H1 (cell line): ENCODE results near the gene UNC119B. TPM values are rescaled to one million over a fixed set of nuclear protein-coding genes. Genes with fewer than 3 reads are reported as not detected.

Experiments used
- CHD7 ChIP-seq: fragments of 300-600 bp; sonication (generic); IDR thresholded peaks from 2 replicates; pipeline ENCODE4 v1.7.1; 2012; ENCODE audit warnings: low read length, moderate library complexity, mild to moderate bottlenecking, inconsistent platforms; ENCODE audit not compliant: insufficient replicate concordance
- TAF7 ChIP-seq: optimal IDR thresholded peaks from 2 replicates; pipeline ENCODE3; 2011; ENCODE audit warnings: low read depth, mild to moderate bottlenecking, inconsistent platforms, low read length, moderate library complexity, borderline replicate concordance
- polyA plus RNA-seq, 7 experiments: library from polyadenylated mRNA; depleted of rRNA in 3 of 7; stranded (reverse) in 5 of 7; unstranded in 2 of 7; fragments of >200 nt in 5 of 7; fragments of 200-250 nt in 2 of 7; gene quantifications; 1 replicate in 5 of 7; 2 replicates in 1 of 7; 4 replicates in 1 of 7; pipeline versions ENCODE4 v1.2.1 to v1.2.3, GENCODE V29; 2011 to 2013; ENCODE audit warnings: missing spikeins in 2 of 7, mixed read lengths in 2 of 7
- total RNA-seq: library from RNA; stranded (reverse); fragmentation: NEBNext Ultra II Directional; extraction: Animal tissue kit (Norgen Biotek cat#: 25700); gene quantifications from 2 replicates; pipeline ENCODE4 v1.2.1, GENCODE V29; 2021

Gene UNC119B
- total and polyA plus RNA-seq, 2 of the 8 experiments (the other 6 are each of a cell fraction or from before 2014, with no cell fraction given), result 40.5 to 50.1 TPM

DNA sequence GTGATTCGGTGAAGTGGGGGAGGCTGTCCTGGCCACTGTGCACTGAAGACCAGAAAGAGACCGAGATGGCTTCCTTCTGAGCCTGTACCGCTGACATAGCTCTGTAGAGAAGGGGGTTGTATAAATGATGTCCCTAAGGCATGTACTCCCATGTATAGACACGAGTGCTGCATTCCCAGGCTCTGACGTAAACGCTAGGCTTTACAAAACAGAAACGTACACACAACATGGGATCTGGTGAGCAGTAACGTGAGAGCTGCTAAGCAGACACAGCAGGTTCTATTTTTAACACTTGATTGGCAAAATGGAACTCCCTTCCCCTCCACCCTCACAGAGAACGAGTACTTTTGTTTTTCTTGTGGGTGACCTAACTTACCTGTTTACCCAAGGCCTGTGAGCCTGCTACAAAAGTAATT, 51.3 kb downstream of the UNC119B start (continued):
- TF ChIP-seq CHD7 (no peak), TAF7 (no peak)
